Measurements from ENCODE around the gene PRR35.

- TF ChIP-seq POLR2A (IDR thresholded peaks at IDR 0.05) (no peak), CTCF (IDR thresholded peaks at IDR 0.05 in 4 of 5, conservative IDR thresholded peaks at IDR 0.05 in 1 of 5) (no peak)
These were observed 33.8 kb upstream of the PRR35 start for GRCh38 chr16:526181-527014.

Measured in gastrocnemius medialis (tissue), 4 donors.